OCI-LY3 (cell line): ENCODE results near the gene FAM83G.

Experiments used
- EZH2phosphoT487 ChIP-seq: fragments of 200-600 bp; shearing (Covaris generic); IDR thresholded peaks from 2 replicates; pipeline ENCODE4 v1.6.1; 2018; ENCODE audit warnings: antibody characterized with exemption, mixed run types, low read depth
- TF ChIP-seq, protein P1 (sequence below): fragments of 200-600, 300-600 bp; sonication (generic); IDR thresholded peaks from 2 replicates; pipeline ENCODE4 v1.5.1; 2014; ENCODE audit warnings: antibody characterized with exemption, low read length, low read depth

DNA sequence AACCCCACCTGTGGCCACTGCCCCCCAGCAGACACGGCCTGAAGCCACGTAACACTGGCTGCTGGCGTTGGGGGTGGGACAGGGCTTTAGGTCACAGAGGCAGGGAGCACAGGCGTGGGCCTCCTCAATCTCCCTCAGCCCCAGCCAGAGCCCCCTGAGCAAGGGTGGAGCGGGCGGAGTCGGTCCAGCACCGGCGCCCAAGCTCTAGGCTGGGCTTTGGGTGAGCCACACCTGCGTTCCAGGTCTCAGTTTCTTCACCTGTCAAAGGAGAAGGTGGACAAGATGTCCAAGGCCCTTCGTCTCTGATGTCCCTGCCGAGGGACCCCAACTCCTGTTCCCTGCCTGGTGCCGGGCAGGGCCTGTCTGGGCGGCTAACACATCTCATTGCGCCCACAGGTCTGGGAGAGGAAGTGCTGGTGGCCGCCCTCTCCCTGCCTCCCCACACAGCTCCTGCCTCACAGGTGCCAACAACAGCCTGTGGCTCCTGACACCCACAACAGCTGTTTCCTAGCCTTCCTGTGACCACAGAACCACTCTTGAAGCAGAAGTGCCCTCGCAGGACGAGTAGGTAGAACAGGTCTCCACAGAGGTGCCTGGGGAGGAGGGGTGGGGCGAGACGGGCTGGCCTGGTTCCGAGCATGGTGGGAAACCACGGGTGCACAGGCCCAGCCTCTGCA lies 12.0 kb downstream of the FAM83G start:
- TF ChIP-seq, protein P1, sequence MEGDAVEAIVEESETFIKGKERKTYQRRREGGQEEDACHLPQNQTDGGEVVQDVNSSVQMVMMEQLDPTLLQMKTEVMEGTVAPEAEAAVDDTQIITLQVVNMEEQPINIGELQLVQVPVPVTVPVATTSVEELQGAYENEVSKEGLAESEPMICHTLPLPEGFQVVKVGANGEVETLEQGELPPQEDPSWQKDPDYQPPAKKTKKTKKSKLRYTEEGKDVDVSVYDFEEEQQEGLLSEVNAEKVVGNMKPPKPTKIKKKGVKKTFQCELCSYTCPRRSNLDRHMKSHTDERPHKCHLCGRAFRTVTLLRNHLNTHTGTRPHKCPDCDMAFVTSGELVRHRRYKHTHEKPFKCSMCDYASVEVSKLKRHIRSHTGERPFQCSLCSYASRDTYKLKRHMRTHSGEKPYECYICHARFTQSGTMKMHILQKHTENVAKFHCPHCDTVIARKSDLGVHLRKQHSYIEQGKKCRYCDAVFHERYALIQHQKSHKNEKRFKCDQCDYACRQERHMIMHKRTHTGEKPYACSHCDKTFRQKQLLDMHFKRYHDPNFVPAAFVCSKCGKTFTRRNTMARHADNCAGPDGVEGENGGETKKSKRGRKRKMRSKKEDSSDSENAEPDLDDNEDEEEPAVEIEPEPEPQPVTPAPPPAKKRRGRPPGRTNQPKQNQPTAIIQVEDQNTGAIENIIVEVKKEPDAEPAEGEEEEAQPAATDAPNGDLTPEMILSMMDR, result no peak
- TF ChIP-seq EZH2phosphoT487, result no peak
